ENCODE measurements around the gene SENP8. TPM values are rescaled to one million over a fixed set of nuclear protein-coding genes. Genes with fewer than 3 reads are reported as not detected.
A peak's percentile ranks its signal among the peaks of the same experiment; 100 is the strongest.

SENP8 gene
- total and polyA plus RNA-seq, 2 of the 13 experiments (the other 11 are each of a cell fraction or from before 2014, with no cell fraction given), result 2.7 to 3.0 TPM

- TF ChIP-seq MIER2 (CRISPR knock-in tag; IDR thresholded peaks at IDR 0.05), result no peak
- no peak for TF ChIP-seq ZNF879 (CRISPR knock-in tag; IDR thresholded peaks at IDR 0.05)
- TF ChIP-seq REXO4 (CRISPR knock-in tag; IDR thresholded peaks at IDR 0.05; ENCODE audit: borderline replicate concordance), result no peak
- TF ChIP-seq ZNF563 (CRISPR knock-in tag; IDR thresholded peaks at IDR 0.05), result no peak
- TF ChIP-seq FOXO4 (CRISPR knock-in tag; conservative IDR thresholded peaks at IDR 0.05), result no peak
- TF ChIP-seq ZNF615 (CRISPR knock-in tag; IDR thresholded peaks at IDR 0.05; ENCODE audit: borderline replicate concordance), result no peak
- TF ChIP-seq ZNF460 (CRISPR knock-in tag; IDR thresholded peaks at IDR 0.05; ENCODE audit: borderline replicate concordance), result no peak
- TF ChIP-seq GFI1 (CRISPR knock-in tag; IDR thresholded peaks at IDR 0.05; ENCODE audit: borderline replicate concordance), result peak; percentile 62; the same call in 1 of the 2 replicates
- TF ChIP-seq ATM (IDR thresholded peaks at IDR 0.05; ENCODE audit: borderline replicate concordance), result no peak
- TF ChIP-seq GPN1 (CRISPR knock-in tag; IDR thresholded peaks at IDR 0.05; ENCODE audit: borderline replicate concordance), result no peak
- TF ChIP-seq, protein P1, sequence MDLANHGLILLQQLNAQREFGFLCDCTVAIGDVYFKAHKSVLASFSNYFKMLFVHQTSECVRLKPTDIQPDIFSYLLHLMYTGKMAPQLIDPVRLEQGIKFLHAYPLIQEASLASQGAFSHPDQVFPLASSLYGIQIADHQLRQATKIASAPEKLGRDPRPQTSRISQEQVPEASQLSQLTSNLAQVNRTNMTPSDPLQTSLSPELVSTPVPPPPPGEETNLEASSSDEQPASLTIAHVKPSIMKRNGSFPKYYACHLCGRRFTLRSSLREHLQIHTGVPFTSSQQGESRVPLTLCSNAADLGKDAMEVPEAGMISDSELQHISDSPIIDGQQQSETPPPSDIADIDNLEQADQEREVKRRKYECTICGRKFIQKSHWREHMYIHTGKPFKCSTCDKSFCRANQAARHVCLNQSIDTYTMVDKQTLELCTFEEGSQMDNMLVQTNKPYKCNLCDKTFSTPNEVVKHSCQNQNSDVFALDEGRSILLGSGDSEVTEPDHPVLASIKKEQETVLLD (CRISPR knock-in tag; IDR thresholded peaks at IDR 0.05; ENCODE audit: low read depth), result no peak
- peak; percentile 29; the same call in 1 of the 2 replicates for TF ChIP-seq HNF1B (CRISPR knock-in tag; IDR thresholded peaks at IDR 0.05)
- no peak for TF ChIP-seq MTF2 (CRISPR knock-in tag; IDR thresholded peaks at IDR 0.05; ENCODE audit: borderline replicate concordance)
- TF ChIP-seq ZBTB20 (CRISPR knock-in tag; IDR thresholded peaks at IDR 0.05; ENCODE audit: borderline replicate concordance, low read depth), result 0 out of 2 replicates have a peak, but pooled peaks have one; percentile 22
- TF ChIP-seq, protein P2, sequence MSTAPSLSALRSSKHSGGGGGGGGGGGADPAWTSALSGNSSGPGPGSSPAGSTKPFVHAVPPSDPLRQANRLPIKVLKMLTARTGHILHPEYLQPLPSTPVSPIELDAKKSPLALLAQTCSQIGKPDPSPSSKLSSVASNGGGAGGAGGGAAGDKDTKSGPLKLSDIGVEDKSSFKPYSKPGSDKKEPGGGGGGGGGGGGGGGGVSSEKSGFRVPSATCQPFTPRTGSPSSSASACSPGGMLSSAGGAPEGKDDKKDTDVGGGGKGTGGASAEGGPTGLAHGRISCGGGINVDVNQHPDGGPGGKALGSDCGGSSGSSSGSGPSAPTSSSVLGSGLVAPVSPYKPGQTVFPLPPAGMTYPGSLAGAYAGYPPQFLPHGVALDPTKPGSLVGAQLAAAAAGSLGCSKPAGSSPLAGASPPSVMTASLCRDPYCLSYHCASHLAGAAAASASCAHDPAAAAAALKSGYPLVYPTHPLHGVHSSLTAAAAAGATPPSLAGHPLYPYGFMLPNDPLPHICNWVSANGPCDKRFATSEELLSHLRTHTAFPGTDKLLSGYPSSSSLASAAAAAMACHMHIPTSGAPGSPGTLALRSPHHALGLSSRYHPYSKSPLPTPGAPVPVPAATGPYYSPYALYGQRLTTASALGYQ (CRISPR knock-in tag; IDR thresholded peaks at IDR 0.05), result no peak
- no peak for TF ChIP-seq FUBP1 (CRISPR knock-in tag; IDR thresholded peaks at IDR 0.05; ENCODE audit: borderline replicate concordance)
- TF ChIP-seq, protein P3, sequence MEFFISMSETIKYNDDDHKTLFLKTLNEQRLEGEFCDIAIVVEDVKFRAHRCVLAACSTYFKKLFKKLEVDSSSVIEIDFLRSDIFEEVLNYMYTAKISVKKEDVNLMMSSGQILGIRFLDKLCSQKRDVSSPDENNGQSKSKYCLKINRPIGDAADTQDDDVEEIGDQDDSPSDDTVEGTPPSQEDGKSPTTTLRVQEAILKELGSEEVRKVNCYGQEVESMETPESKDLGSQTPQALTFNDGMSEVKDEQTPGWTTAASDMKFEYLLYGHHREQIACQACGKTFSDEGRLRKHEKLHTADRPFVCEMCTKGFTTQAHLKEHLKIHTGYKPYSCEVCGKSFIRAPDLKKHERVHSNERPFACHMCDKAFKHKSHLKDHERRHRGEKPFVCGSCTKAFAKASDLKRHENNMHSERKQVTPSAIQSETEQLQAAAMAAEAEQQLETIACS (CRISPR knock-in tag; IDR thresholded peaks at IDR 0.05), result no peak
Observed at GRCh38 chr15:72155635-72156616, 37.7 kb downstream of the SENP8 start (continued).

Measured in HepG2 (cell line).